A673 (cell line): ENCODE data around the gene TSEN2. TPM values are rescaled to one million over a fixed set of nuclear protein-coding genes. Genes with fewer than 3 reads are reported as not detected.

ENCODE experiments used
- BruUV-seq: library from RNA; stranded (reverse); fragments of 400-500 nt; replicated peaks from 2 replicates; lab custom pipeline; 2021; lab: Mats Ljungman, UMichigan
- CTCF ChIA-PET: fragments of 300-600 bp; sonication (Branson Sonifier 250); formaldehyde crosslinking; loops from one replicate; lab custom pipeline; 2022; ENCODE audit warnings: antibody characterized with exemption; lab: Charles Lee
- POLR2A ChIA-PET: fragments of 300-600 bp; sonication (Branson Sonifier 250); formaldehyde crosslinking; loops from one replicate; lab custom pipeline; 2022; ENCODE audit warnings: antibody characterized with exemption; ENCODE audit not compliant: low non-redundant PET; lab: Charles Lee
- DNase-seq: peaks from one replicate; pipeline ENCODE4 v3.0.0-alpha.2; 2015; ENCODE audit warnings: low spot score
- H3K27ac ChIP-seq: fragments of 200-600 bp; sonication (generic); 2 replicates; pipeline ENCODE4 v1.5.1; 2016; ENCODE audit warnings: mixed run types, low read depth, mild to moderate bottlenecking, mixed read lengths, antibody characterized with exemption, low read length; ENCODE audit not compliant: poor library complexity, severe bottlenecking
- H3K27me3 ChIP-seq: fragments of 200-600 bp; sonication (generic); replicated peaks from 2 replicates; pipeline ENCODE4 v1.6.1; 2017; ENCODE audit warnings: mixed run types, low read depth, mild to moderate bottlenecking, mixed read lengths, antibody characterized with exemption, low read length; ENCODE audit not compliant: insufficient read depth, poor library complexity
- H3K36me3 ChIP-seq: fragments of 200-600 bp; sonication (generic); 2 replicates; pipeline ENCODE4 v1.6.1; 2016; ENCODE audit warnings: mixed run types, mild to moderate bottlenecking, mixed read lengths, antibody characterized with exemption, low read length; ENCODE audit not compliant: insufficient read depth, poor library complexity, severe bottlenecking
- H3K4me1 ChIP-seq: fragments of 200-600 bp; sonication (generic); 2 replicates; pipeline ENCODE4 v1.6.1; 2017; ENCODE audit warnings: mixed run types, mild to moderate bottlenecking, mixed read lengths, antibody characterized with exemption, low read length; ENCODE audit not compliant: insufficient read depth, poor library complexity, severe bottlenecking
- H3K4me3 ChIP-seq: fragments of 200-600 bp; sonication (generic); 2 replicates; pipeline ENCODE4 v1.5.1; 2016; ENCODE audit warnings: low read depth, mixed run types, mild to moderate bottlenecking, mixed read lengths, low read length; ENCODE audit not compliant: poor library complexity, severe bottlenecking
- H3K9me3 ChIP-seq: fragments of 200-600 bp; sonication (generic); 2 replicates; pipeline ENCODE4 v1.6.1; 2016; ENCODE audit warnings: mixed run types, low read depth, mild to moderate bottlenecking, mixed read lengths, antibody characterized with exemption, low read length; ENCODE audit not compliant: poor library complexity, severe bottlenecking
- EZH2 ChIP-seq: fragments of 200-600 bp; sonication (generic); IDR thresholded peaks from 2 replicates; pipeline ENCODE4 v1.6.1; 2017; ENCODE audit warnings: borderline replicate concordance, low read depth, mild to moderate bottlenecking, mixed read lengths, antibody characterized with exemption, low read length; ENCODE audit not compliant: poor library complexity, severe bottlenecking
- intact Hi-C: fragments of 100-400 bp; cut with micrococcal nuclease; formaldehyde crosslinking; loops from one replicate; pipeline ENCODE4 v1.10.0; 2022; ENCODE audit not compliant: unreplicated experiment
- total RNA-seq: library from RNA; stranded (reverse); gene quantifications from 2 replicates; pipeline ENCODE4 v1.2.3, GENCODE V29; 2021
- TF ChIP-seq, protein P1 (sequence below): fragments of 300-800, 200-600 bp; sonication (generic); conservative IDR thresholded peaks from 2 replicates; pipeline ENCODE4 v1.5.1; 2017; ENCODE audit warnings: low read depth, mild to moderate bottlenecking, antibody characterized with exemption, low read length, moderate library complexity, mixed read lengths

The TSEN2 gene
- total RNA-seq, 1 experiment from 2014 or later = 34.5 TPM

DNA sequence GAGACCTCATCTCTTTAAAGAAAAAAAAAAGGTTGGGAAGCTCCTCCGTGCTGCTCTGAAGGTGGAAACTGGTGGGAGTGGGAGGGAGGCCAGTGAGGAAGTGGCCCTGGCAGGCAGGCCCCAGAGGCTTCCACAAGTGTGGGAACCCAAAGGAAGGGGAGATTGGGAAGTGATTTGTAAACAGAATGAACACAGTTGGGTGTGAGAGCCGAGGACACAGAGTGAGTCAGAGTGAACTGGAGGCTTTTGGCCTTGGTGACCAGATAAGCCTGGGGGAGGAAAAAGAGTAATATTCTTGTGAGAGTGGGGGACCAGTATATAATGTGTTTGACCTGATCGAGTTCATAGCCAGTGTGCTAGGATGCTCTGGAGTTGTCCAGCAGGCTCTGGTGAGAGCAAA, 95.6 kb downstream of the TSEN2 start:
- ChIA-PET CTCF (no interaction called here), POLR2A (no interaction called here)
- BruUV-seq = no TSS peak
- Histone ChIP-seq H3K9me3 (no peaks in the 10 kb centered on the region), H3K27me3 (no peaks in the 10 kb centered on the region), H3K27ac (no peak overlapping the region), H3K36me3 (peaks cover 69% of the 10 kb centered on the region), H3K4me1 (no peaks in the 10 kb centered on the region), H3K4me3 (no peak overlapping the region)
- intact Hi-C loops = no loop called here
- no peak for DNase-seq
- no peak for TF ChIP-seq EZH2
- TF ChIP-seq, protein P1, sequence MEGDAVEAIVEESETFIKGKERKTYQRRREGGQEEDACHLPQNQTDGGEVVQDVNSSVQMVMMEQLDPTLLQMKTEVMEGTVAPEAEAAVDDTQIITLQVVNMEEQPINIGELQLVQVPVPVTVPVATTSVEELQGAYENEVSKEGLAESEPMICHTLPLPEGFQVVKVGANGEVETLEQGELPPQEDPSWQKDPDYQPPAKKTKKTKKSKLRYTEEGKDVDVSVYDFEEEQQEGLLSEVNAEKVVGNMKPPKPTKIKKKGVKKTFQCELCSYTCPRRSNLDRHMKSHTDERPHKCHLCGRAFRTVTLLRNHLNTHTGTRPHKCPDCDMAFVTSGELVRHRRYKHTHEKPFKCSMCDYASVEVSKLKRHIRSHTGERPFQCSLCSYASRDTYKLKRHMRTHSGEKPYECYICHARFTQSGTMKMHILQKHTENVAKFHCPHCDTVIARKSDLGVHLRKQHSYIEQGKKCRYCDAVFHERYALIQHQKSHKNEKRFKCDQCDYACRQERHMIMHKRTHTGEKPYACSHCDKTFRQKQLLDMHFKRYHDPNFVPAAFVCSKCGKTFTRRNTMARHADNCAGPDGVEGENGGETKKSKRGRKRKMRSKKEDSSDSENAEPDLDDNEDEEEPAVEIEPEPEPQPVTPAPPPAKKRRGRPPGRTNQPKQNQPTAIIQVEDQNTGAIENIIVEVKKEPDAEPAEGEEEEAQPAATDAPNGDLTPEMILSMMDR = no peak

DNA sequence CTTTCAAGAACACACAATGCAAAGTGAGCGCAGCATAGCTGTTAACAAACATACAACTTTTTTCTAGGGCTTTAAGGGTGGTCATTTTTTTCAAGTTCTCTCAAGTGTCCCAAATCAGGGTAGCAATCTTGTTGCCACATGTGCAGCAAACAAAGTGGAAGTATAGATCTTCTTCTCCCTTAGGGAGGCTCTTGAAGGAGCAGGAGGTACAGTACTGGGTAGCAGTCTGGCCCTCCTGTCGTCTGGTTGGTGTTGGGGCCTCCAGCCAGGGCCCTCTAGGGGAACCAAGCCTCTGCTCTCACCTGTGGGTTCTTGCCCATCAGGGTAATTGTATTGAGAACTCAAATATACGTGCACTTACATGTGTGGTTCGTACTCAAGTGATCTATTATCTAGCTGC, 98.5 kb downstream of the TSEN2 start:
- ChIA-PET CTCF (no interaction called here), POLR2A (no interaction called here)
- Histone ChIP-seq H3K36me3 (peaks cover 82% of the 10 kb centered on the region), H3K4me1 (no peaks in the 10 kb centered on the region), H3K27me3 (no peaks in the 10 kb centered on the region), H3K27ac (no peak overlapping the region), H3K4me3 (no peak overlapping the region), H3K9me3 (no peaks in the 10 kb centered on the region)
- intact Hi-C loops = no loop called here
- TSS peak; percentile 26 for BruUV-seq
- no peak for DNase-seq
- no peak for TF ChIP-seq EZH2
- TF ChIP-seq, protein P1 = no peak

Other genes with a start within 250 kb of the TSEN2 start
- 0.61 and 0.62 TPM in 2 replicates for gene PPARG, start 195.4 kb upstream of the TSEN2 start, total RNA-seq
- not detected in 2 replicates for gene MKRN2OS, start 61.0 kb downstream of the TSEN2 start, total RNA-seq
- 45.7 and 47.3 TPM in 2 replicates for gene MKRN2, start 72.6 kb downstream of the TSEN2 start, total RNA-seq
- 127 and 130 TPM in 2 replicates for gene RAF1, start 179.6 kb downstream of the TSEN2 start, total RNA-seq